Heart left ventricle (tissue), 13 donors: ENCODE measurements around the gene PFKFB2.

Experiments
- CTCF ChIP-seq, 12 donors: fragments of 200-600 bp; sonication (generic) in 4 of 12; IDR thresholded peaks; one replicate each; pipeline versions ENCODE4 v1.5.0 to v1.8.0; 2018 to 2022; ENCODE audit warnings: antibody characterized with exemption in 12 of 12, mild to moderate bottlenecking in 5 of 12
- POLR2A ChIP-seq, 2 donors: fragments of 450-650 bp; IDR thresholded peaks; one replicate each; pipeline ENCODE4 v1.6.1; 2017; ENCODE audit warnings: antibody characterized with exemption in 2 of 2, mild to moderate bottlenecking in 2 of 2, moderate library complexity in 2 of 2
- donor health status: ischemic (EF 13 %, LVEDD 7.1; RV severe dilation, severe dysfunction).
- donor health status: DM: no; HTN: yes; CAD: no.
- donor health status: DM: no; HTN: no; CAD: no.
- donor health status: ischemic (EF 25% LVEDD 6.9; RV normal size, moderate dysfunction).
- donor health status: ischemic (EF 25% LVEDD 5.7; RV mildly dilated, moderate dysfunction).
- donor health status: ischemic (EF 35%, LVEDD 5.7; RV mildly dilated, moderate dysfunction).
- donor health status: nonischemic (EF 11% LVEDD 7.7; RV severe dilation, severe dysfunction).
- donor health status: DM: yes; HTN: yes; CAD: no.
- donor health status: PGD.
- donor health status: ischemic (EF 29% LVEDD 5.4; RV normal size, mild dysfunction).
- donor health status: nonischemic (EF 23%, LVEDD 6.1; RV moderate dilation, normal function).

- no peak for TF ChIP-seq CTCF (IDR thresholded peaks at IDR 0.05)
- no peak for TF ChIP-seq POLR2A (IDR thresholded peaks at IDR 0.05)
Measured at GRCh38 chr1:207109004-207109403, 55.9 kb downstream of the PFKFB2 start.
